Hematopoietic multipotent progenitor cell treated with erythropoietin and hydrocortisone succinate and interleukin-3 and kit ligand, for 4 days (in vitro differentiated cells): ENCODE measurements around the gene MT3.

ENCODE experiments used
- DNase-seq: peaks from one replicate; pipeline ENCODE4 v3.0.0-alpha.2; 2015

MT3 gene

GRCh38 chr16:56631832-56632155, 42.5 kb downstream of the MT3 start:
- DNase-seq = no peak

- peak; percentile 45 for DNase-seq
These were observed 43.0 kb downstream of the MT3 start, which contains the start of gene MT1M for GRCh38 chr16:56632156-56632847. Gene MT1M, plus strand, starts transcription at chr16:56632659. Its CDS starts 73 bp downstream, at chr16:56632732.

- no peak for DNase-seq
These were observed 43.6 kb downstream of the MT3 start for GRCh38 chr16:56632848-56633365.

- DNase-seq = no peak
These were observed 44.2 kb downstream of the MT3 start for GRCh38 chr16:56633535-56633934.

GRCh38 chr16:56634715-56635440, 45.5 kb downstream of the MT3 start:
- DNase-seq = no peak

GRCh38 chr16:56635441-56635967, 46.2 kb downstream of the MT3 start:
- DNase-seq = peak; percentile 27

GRCh38 chr16:56636616-56637413, 47.5 kb downstream of the MT3 start:
- no peak for DNase-seq

GRCh38 chr16:56637814-56638750, 48.8 kb downstream of the MT3 start, which contains the start of gene MT1A:
Gene MT1A, plus strand, starts transcription at chr16:56638666. Its CDS starts 73 bp downstream, at chr16:56638739.
- DNase-seq = peak; percentile 20

- DNase-seq = no peak
These were observed 49.7 kb downstream of the MT3 start for GRCh38 chr16:56639045-56639444.

GRCh38 chr16:56640076-56640475, 50.7 kb downstream of the MT3 start:
- DNase-seq = no peak
